Pancreas (tissue), 10 donors: Measurements from ENCODE around the gene TOP3B. TPM values are rescaled to one million over a fixed set of nuclear protein-coding genes. Genes with fewer than 3 reads are reported as not detected.

Source experiments
- ATAC-seq, 4 donors: fragments of 200-7000 bp; cut with Tn5 transposase; one replicate each; pipeline versions ENCODE4 v1.8.0 to v1.9.1; 2020; ENCODE audit warnings: mild to moderate bottlenecking in 4 of 4, moderate library complexity in 4 of 4
- DNase-seq, 6 donors: peaks; one replicate each; pipeline ENCODE4 v3.0.0-alpha.2; 2020
- FAIRE-seq: peaks from 2 replicates; lab custom pipeline; 2012; peaks lifted over from hg19 to GRCh38; lab: Jason Lieb, UNC
- H3K27ac ChIP-seq, 4 donors: fragments of 200-600 bp; sonication (generic); 1 replicate in 3 of 4; 2 replicates in 1 of 4; pipeline versions ENCODE4 v1.5.0 to v1.8.0; 2020
- H3K27me3 ChIP-seq, 4 donors: fragments of 200-600 bp; one replicate each; pipeline ENCODE4 v1.8.0; 2021
- H3K36me3 ChIP-seq, 3 donors: fragments of 200-600 bp; sonication (generic) in 1 of 3; one replicate each; pipeline versions ENCODE4 v1.5.0 to v1.8.0; 2020 to 2021
- H3K4me1 ChIP-seq, 3 donors: fragments of 200-600 bp; one replicate each; pipeline ENCODE4 v1.8.0; 2021
- H3K4me3 ChIP-seq, 4 donors: fragments of 200-600 bp; sonication (generic) in 2 of 4; one replicate each; pipeline versions ENCODE4 v1.5.0 to v1.8.0; 2020 to 2021
- H3K9me3 ChIP-seq, 4 donors: fragments of 200-600 bp; one replicate each; pipeline ENCODE4 v1.8.0; 2021
- CTCF ChIP-seq, 4 donors: fragments of 200-600 bp; sonication (generic) in 3 of 4; IDR thresholded peaks; one replicate each; pipeline versions ENCODE4 v1.5.0 to v1.8.0; 2021; ENCODE audit warnings: antibody characterized with exemption in 4 of 4
- WGBS, 2 donors: extraction: QIAGEN DNeasy Blood & Tissue Kit; methylation state at CpG; one replicate each; pipeline ENCODE4 v1.1.7; 2013; 5-methylcytosine and 5-hydroxymethylcytosine counted together
- intact Hi-C, 3 donors: fragments of 100-400 bp; cut with DNase I; formaldehyde crosslinking; loops; one replicate each; pipeline versions ENCODE4 v1.11.1 to v1.14.2; 2022
- polyA plus RNA-seq, 2 donors: library from polyadenylated mRNA; stranded (reverse); fragments of 200-250 nt; gene quantifications; one replicate each; pipeline ENCODE4 v1.2.3, GENCODE V29; 2013
- total RNA-seq, 6 donors: library from RNA; stranded (reverse); fragmentation: NEBNext Ultra II Directional in 4 of 6; extraction: Animal tissue kit (Norgen Biotek cat#: 25700) in 4 of 6; gene quantifications; one replicate each; pipeline versions ENCODE4 v1.2.1 to v1.2.4, GENCODE V29; 2021 to 2023
- donor health status: healthy with polysubstance abuse.
- donor health status: DM: no; HTN: no; CAD: no; lungs with moderate emphysema.
- donor health status: DM: no; HTN: no; CAD: no.
- donor health status: control.
- donor health status: control.
- donor health status: Bipolar disorder and iron deficiency.
- donor health status: DM: yes; HTN: yes; CAD: no.
- donor health status: DM: no; HTN: no; CAD: no.
- donor health status: DM: no; HTN: no; CAD: no.
- donor health status: DM: yes; HTN: yes; CAD: no.

Gene TOP3B
- total and polyA plus RNA-seq, 8 donors = 6.7 to 20.5 (median 11.3) TPM

DNA sequence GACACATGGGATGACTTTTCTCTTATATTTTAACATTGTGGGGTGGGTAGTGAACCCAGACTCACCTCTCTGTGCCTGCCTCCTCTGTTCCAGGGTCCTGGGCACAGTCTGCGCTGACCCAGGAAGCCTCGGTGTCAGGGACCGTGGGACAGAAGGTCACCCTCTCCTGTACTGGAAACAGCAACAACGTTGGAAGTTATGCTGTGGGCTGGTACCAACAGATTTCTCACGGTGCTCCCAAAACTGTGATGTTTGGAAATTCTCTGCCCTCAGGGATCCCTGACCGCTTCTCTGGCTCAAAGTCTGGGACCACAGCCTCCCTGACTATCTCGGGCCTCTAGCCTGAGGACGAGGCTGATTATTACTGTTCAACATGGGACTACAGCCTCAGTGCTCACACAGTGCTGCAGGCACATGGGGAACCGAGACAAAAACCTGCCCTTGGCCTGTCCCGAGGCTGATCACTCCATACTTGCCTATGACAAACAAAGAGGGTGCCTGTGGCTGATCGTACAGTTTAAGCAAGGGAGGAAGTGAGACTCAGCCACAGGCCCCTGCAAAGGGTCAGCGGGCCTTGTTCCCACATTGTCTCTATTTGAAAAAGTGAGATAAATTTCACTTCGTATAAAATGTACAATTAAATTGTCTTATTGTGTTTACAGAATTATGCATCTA, 43.7 kb upstream of the TOP3B start:
- H3K36me3 ChIP-seq = no peaks in the 10 kb centered on the region
- no peak overlapping the region for H3K27ac ChIP-seq
- H3K27me3 ChIP-seq = no peaks in the 10 kb centered on the region
- 73 to 80% methylated on average over 13 of the region's 13 CpGs for WGBS, 2 donors
- DNase-seq (no peak), FAIRE-seq (no peak), ATAC-seq (no peak)
- no peak for TF ChIP-seq CTCF (IDR thresholded peaks at IDR 0.05)
- H3K4me3 ChIP-seq = no peak overlapping the region
- H3K4me1 ChIP-seq = no peaks in the 10 kb centered on the region
- no peaks in the 10 kb centered on the region for H3K9me3 ChIP-seq
- intact Hi-C loops = no loop called here

DNA sequence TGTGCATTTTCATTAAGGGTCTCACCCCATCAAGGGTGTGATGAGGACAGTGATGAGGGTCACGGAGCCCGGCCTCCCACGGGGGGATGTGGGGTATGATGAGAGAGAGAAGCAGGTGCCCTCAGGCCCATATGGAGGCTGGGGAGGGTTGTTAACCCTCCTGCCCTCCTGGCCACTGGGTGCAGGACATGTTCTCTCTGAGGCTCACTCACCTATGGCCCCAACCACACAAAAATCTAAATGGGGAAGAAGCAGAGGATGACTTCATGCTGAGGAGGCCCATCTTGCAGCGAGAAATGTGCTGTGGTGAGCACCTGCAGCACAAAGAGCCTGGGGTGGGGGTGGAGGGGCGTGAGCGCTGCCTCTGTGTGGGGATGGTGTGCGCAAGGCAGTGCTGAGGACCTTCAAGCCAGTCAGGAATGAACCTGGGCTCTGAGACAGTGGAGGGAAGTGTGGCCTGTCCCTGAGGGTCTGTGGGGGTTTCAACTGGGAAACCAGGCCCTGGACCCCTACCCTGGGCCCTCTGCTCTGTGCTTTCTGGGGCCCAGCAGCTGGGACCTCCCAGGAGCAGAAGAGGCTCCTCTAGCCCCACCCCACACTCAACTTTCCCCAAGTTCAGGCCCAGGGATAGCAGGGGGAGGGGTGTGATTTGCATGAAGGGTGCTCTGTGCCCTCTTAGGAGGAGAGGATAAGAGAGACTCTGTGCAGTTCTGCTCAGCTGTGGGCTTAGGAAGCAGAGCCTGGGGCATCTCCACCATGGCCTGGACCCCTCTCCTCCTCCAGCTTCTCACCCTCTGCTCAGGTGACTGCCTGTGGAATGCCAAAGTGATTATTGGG, 43.0 kb upstream of the TOP3B start:
- H3K9me3 ChIP-seq = no peaks in the 10 kb centered on the region
- DNase-seq (no peak), FAIRE-seq (no peak), ATAC-seq (no peak)
- TF ChIP-seq CTCF (IDR thresholded peaks at IDR 0.05) = no peak
- no peak overlapping the region for H3K27ac ChIP-seq
- intact Hi-C loops = no loop called here
- no peaks in the 10 kb centered on the region for H3K36me3 ChIP-seq
- no peak overlapping the region for H3K4me3 ChIP-seq
- H3K27me3 ChIP-seq = no peaks in the 10 kb centered on the region
- WGBS, 2 donors = 87 to 89% methylated on average over 7 of the region's 7 CpGs
- no peaks in the 10 kb centered on the region for H3K4me1 ChIP-seq

GRCh38 chr22:22024440-22024839, 41.9 kb upstream of the TOP3B start:
- no peaks in the 10 kb centered on the region for H3K27me3 ChIP-seq
- ATAC-seq = no peak
- no peak overlapping the region for H3K27ac ChIP-seq
- intact Hi-C loops = no loop called here
- no peaks in the 10 kb centered on the region for H3K36me3 ChIP-seq
- no peak for FAIRE-seq
- no peak for TF ChIP-seq CTCF (IDR thresholded peaks at IDR 0.05)
- no peaks in the 10 kb centered on the region for H3K9me3 ChIP-seq
- H3K4me1 ChIP-seq = no peaks in the 10 kb centered on the region
- H3K4me3 ChIP-seq = no peak overlapping the region
- 89 to 90% methylated on average over 10 of the region's 10 CpGs for WGBS, 2 donors
- no peak for DNase-seq

DNA sequence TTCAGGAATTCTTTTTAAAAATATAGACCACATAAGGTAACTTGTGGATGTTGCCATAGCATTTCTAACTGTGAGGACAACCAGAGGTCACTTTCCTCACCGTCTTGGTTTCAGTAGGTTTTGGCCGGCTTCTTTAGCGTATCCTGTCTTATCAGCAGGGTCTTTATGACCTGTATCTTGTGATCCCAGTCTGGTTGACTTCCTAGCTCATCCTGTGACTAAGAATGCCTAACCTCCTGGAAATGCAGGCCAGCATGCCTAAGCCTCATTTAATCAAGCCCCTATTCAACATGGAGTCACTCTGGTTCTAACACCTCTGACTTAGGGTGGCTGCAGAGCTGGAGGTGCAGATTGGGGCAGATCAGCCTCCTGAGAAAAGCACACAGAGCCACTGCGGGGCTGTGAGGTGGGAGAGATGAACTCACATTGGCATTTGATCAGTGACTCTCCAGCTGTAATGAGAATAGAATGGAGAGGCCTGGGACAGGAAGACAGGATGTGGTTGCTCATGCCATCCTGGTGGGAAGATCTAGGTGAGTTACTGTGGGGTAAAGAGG, 41.1 kb upstream of the TOP3B start:
- Histone ChIP-seq H3K27ac (no peak overlapping the region), H3K36me3 (no peaks in the 10 kb centered on the region), H3K9me3 (no peaks in the 10 kb centered on the region), H3K27me3 (no peaks in the 10 kb centered on the region), H3K4me3 (no peak overlapping the region), H3K4me1 (no peaks in the 10 kb centered on the region)
- DNase-seq = no peak
- intact Hi-C loops = no loop called here
- WGBS, 2 donors = 87 to 92% methylated on average over 4 of the region's 4 CpGs
- no peak for TF ChIP-seq CTCF (IDR thresholded peaks at IDR 0.05)
- no peak for ATAC-seq
- FAIRE-seq = no peak
